ENCODE data around the gene CD93.

CD93 gene

GRCh38 chr20:23096986-23097520 is 10.9 kb upstream of the CD93 start:
- TF ChIP-seq, protein P1, sequence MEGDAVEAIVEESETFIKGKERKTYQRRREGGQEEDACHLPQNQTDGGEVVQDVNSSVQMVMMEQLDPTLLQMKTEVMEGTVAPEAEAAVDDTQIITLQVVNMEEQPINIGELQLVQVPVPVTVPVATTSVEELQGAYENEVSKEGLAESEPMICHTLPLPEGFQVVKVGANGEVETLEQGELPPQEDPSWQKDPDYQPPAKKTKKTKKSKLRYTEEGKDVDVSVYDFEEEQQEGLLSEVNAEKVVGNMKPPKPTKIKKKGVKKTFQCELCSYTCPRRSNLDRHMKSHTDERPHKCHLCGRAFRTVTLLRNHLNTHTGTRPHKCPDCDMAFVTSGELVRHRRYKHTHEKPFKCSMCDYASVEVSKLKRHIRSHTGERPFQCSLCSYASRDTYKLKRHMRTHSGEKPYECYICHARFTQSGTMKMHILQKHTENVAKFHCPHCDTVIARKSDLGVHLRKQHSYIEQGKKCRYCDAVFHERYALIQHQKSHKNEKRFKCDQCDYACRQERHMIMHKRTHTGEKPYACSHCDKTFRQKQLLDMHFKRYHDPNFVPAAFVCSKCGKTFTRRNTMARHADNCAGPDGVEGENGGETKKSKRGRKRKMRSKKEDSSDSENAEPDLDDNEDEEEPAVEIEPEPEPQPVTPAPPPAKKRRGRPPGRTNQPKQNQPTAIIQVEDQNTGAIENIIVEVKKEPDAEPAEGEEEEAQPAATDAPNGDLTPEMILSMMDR (IDR thresholded peaks at IDR 0.05; ENCODE audit: extremely low read depth, missing control alignments), result no peak

DNA sequence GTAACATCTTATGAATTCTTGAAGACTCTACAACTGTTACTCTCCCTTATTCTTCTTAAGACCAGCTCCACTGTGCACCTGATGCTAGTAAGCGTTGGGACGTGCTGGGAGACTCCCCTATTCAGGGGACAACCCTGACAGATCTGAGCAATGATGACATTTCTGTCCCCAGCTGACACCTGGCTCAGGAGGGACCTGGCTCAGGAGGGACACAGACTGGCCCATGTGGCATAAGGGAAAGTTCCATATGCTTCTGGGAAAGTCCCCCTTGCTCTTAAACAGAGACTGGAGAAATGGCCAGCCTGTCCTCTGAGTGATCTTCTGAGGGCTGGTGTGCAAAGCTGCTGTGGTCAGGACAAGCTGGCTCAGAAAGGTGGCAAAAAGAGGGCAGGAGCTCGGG is 10.0 kb upstream of the CD93 start:
- no peak for DNase-seq (ENCODE audit: low spot score)
- TF ChIP-seq, protein P1 (IDR thresholded peaks at IDR 0.05; ENCODE audit: extremely low read depth, missing control alignments), result no peak

More at GRCh38 chr20:23096986-23097520, 10.9 kb upstream of the CD93 start:
- no peak for DNase-seq (ENCODE audit: low spot score)

DNA sequence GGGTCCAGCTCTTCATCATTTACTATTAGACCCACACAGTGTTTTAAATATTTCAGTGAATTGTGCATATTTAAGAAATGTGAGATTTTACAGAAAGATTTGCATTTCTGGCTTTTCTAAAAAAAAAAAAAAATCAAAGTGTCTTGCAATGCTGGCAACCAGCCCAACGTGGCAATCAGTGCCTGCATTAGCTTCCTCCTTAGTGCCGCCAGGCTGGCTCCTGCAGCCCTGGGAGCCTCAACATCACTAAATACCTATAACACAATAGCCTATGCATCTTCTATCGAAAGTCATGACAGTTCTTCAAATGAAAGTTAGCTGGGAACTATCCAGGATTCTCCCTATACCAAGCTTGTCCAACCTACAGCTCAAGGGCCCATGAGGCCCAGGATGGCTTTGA is 9.4 kb upstream of the CD93 start:
- DNase-seq (ENCODE audit: low spot score), result no peak
- TF ChIP-seq, protein P1 (IDR thresholded peaks at IDR 0.05; ENCODE audit: extremely low read depth, missing control alignments), result no peak

DNA sequence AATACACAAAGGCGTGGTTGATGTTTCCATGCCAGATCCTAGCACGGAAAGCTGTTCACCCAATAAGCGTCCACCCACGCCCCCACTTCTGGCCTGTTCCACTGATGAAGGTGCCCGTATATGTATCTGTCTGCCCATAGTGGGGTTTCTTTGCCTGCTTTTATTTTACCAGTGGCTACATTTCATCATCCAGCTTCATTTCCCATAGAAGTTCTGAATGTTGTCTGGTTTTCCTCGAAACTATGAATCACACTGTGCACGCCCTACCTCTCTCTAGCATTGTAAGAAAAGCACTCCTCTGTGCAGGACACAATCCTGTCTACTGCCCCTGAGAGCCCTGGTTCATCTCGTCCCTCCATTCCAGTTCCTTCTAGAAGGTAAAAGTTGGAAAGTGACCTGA is 8.8 kb upstream of the CD93 start:
- TF ChIP-seq, protein P1 (IDR thresholded peaks at IDR 0.05; ENCODE audit: extremely low read depth, missing control alignments), result no peak
- no peak for DNase-seq (ENCODE audit: low spot score)

DNA sequence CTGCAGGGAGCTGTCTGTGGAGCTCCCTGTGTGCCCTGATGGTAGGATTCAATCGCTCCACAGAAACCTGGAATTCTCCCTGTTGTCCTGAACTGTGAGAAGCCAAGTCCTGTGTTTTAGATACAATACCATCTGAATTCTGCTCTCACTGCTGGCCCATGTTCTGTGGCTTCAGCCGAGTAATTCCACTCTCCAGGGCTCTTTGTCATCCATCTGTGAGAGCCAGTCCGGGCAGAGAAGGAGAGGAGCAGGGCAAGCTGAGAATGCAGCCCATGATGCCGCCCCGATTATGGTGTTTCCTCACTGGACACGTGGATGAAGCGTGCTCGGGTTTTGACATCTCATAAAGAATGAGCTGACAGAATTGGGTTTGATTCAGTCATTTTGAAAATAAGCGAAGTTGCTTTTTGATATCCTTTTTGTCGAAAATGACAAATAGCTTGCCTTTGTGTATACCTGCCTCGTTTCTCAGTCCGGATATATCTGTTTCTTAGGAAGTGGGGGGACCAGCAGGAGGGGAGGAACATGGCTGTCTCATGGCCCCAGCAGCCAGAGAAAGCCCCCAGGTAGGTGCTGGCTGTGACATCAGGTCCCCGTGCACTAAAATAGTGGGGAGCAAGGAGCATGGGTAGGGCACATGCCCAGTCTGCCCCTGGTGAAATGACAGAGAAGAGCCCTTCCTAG is 8.2 kb upstream of the CD93 start:
- TF ChIP-seq, protein P1 (IDR thresholded peaks at IDR 0.05; ENCODE audit: extremely low read depth, missing control alignments), result no peak
- DNase-seq (ENCODE audit: low spot score), result no peak

GRCh38 chr20:23093613-23094012 is 7.5 kb upstream of the CD93 start:
- TF ChIP-seq, protein P1 (IDR thresholded peaks at IDR 0.05; ENCODE audit: extremely low read depth, missing control alignments), result no peak
- DNase-seq (ENCODE audit: low spot score), result no peak

DNA sequence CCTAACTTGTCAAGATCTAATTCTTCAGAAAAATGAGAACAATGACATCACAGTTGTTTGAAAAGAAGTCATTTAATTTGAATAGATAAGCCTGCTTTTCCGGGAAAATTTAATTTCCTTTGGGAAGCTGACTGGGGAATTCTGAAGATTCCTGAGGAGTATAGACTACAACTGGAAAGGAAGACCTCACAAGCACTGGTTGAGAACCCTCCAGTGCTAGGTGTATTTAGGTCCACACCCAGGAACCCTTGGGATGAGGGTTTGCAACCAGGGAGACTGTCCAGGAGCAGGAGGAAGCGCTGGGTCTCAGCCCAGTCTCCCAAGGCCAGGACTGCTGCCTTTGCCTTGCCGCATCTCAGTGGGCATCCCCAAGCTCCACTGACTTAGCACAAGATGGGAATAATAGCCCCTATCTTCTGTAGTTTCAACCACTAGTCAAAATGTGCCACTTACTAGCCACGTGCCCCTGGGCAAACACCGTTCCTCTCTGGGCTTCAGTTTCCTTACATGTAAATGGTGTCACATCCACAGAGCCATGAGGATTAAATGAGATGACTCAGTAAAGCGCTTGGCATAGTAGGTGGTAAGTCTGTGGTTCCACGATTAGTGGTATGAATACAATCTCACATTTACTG is 6.9 kb upstream of the CD93 start:
- DNase-seq (ENCODE audit: low spot score), result no peak
- TF ChIP-seq, protein P1 (IDR thresholded peaks at IDR 0.05; ENCODE audit: extremely low read depth, missing control alignments), result no peak

Data from GM20000 (cell line).